CD4-positive, alpha-beta memory T cell (primary cell): ENCODE measurements around the gene PIF1. TPM values are rescaled to one million over a fixed set of nuclear protein-coding genes. Genes with fewer than 3 reads are reported as not detected.

Source experiments
- CTCF ChIA-PET: fragments of 350-600 bp; sonication (Branson Sonifier 250); formaldehyde crosslinking; loops from one replicate; lab custom pipeline; 2021; ENCODE audit warnings: inconsistent platforms; ENCODE audit not compliant: partially characterized antibody; lab: Charles Lee
- POLR2A ChIA-PET: fragments of 350-600 bp; sonication (Branson Sonifier 250); formaldehyde crosslinking; loops from one replicate; lab custom pipeline; 2021; ENCODE audit not compliant: partially characterized antibody; lab: Charles Lee
- DNase-seq, 5 donors: peaks; one replicate each; pipeline versions ENCODE4 v3.0.0 to v3.0.0-alpha.2; 2020 to 2022; ENCODE audit warnings: mixed read lengths in 1 of 5
- H3K27ac ChIP-seq: one replicate; pipeline ENCODE4 v1.7.0; 2013; ENCODE audit warnings: low read depth, low read length
- H3K27me3 ChIP-seq: 2 replicates; pipeline ENCODE4 v1.7.0; 2013; ENCODE audit warnings: mild to moderate bottlenecking, low read length, moderate library complexity; ENCODE audit not compliant: insufficient read depth
- H3K36me3 ChIP-seq: 2 replicates; pipeline ENCODE4 v1.7.0; 2013; ENCODE audit warnings: mild to moderate bottlenecking, low read length, moderate library complexity; ENCODE audit not compliant: insufficient read depth
- H3K4me1 ChIP-seq: 2 replicates; pipeline ENCODE4 v1.7.0; 2013; ENCODE audit warnings: mild to moderate bottlenecking, low read length, moderate library complexity; ENCODE audit not compliant: insufficient read depth
- H3K4me3 ChIP-seq, 2 donors: one replicate each; pipeline ENCODE4 v1.7.0; 2013; ENCODE audit warnings: low read length in 2 of 2, mild to moderate bottlenecking in 1 of 2
- H3K9me3 ChIP-seq, 2 donors: one replicate each; pipeline ENCODE4 v1.7.0; 2013; ENCODE audit warnings: low read length in 2 of 2, control low read depth in 1 of 2; ENCODE audit not compliant: control insufficient read depth in 1 of 2
- H3K27ac Mint-ChIP-seq, 7 donors: one replicate each; pipeline ENCODE4 v1.8.0; 2020 to 2021; ENCODE audit warnings: mixed read lengths in 7 of 7, mild to moderate bottlenecking in 6 of 7, inconsistent platforms in 3 of 7, moderate library complexity in 3 of 7
- H3K27me3 Mint-ChIP-seq, 2 donors: one replicate each; pipeline ENCODE4 v1.8.0; 2020 to 2021; ENCODE audit warnings: mixed read lengths in 2 of 2
- H3K36me3 Mint-ChIP-seq, 2 donors: one replicate each; pipeline ENCODE4 v1.8.0; 2020 to 2021; ENCODE audit warnings: mixed read lengths in 2 of 2, inconsistent platforms in 1 of 2, mild to moderate bottlenecking in 1 of 2
- H3K4me1 Mint-ChIP-seq, 4 donors: one replicate each; pipeline ENCODE4 v1.8.0; 2020 to 2021; ENCODE audit warnings: mixed read lengths in 4 of 4, mild to moderate bottlenecking in 1 of 4
- H3K4me3 Mint-ChIP-seq, 8 donors: one replicate each; pipeline ENCODE4 v1.8.0; 2020 to 2021; ENCODE audit warnings: mixed read lengths in 8 of 8, mild to moderate bottlenecking in 7 of 8, moderate library complexity in 6 of 8, inconsistent platforms in 3 of 8
- H3K9me3 Mint-ChIP-seq, 8 donors: one replicate each; pipeline ENCODE4 v1.8.0; 2020 to 2021; ENCODE audit warnings: mixed read lengths in 8 of 8, mild to moderate bottlenecking in 5 of 8, inconsistent platforms in 3 of 8, moderate library complexity in 1 of 8
- intact Hi-C: fragments of 100-400 bp; cut with micrococcal nuclease; formaldehyde crosslinking; loops from one replicate; pipeline ENCODE4 v1.15.1; 2023
- polyA plus RNA-seq, 2 donors: library from polyadenylated mRNA; unstranded; fragments of 300-500 nt; fragmentation: Illumina TruSeq; gene quantifications; one replicate each; pipeline ENCODE4 v1.2.3, GENCODE V29; 2021
- total RNA-seq, 2 experiments: library from RNA; stranded (reverse); gene quantifications; one replicate each; pipeline ENCODE4 v1.2.3, GENCODE V29; 2021

Gene PIF1
- total and polyA plus RNA-seq, 4 experiments from 2014 or later, result 0.17 to 0.58 TPM; not detected in 2

- H3K27me3 Mint-ChIP-seq, result no peaks in the 10 kb centered on the region
Observed at GRCh38 chr15:64847876-64848716, 22.6 kb upstream of the PIF1 start.

GRCh38 chr15:64847448-64847847, 22.0 kb upstream of the PIF1 start:
- peaks cover 20% of the 10 kb centered on the region for H3K36me3 ChIP-seq
- Mint-ChIP-seq H3K27me3 (no peaks in the 10 kb centered on the region), H3K9me3 (no peaks in the 10 kb centered on the region), H3K36me3 (peaks cover 19 to 53% of the 10 kb centered on the region in 2 donors), H3K4me3 (no peak overlapping the region), H3K4me1 (peaks cover 47 to 85% (median 66%) of the 10 kb centered on the region in 4 donors), H3K27ac (peak overlapping the region; percentile 30 to 92 (median 82))
- no peak overlapping the region for H3K27ac ChIP-seq
- CTCF ChIA-PET, result interaction anchor here (1.2 to 2.9 kb wide), 2 partner anchors 9 to 12 kb away, joined by 5 to 16 read pairs; no protein-coding TSS in a partner anchor
- no peaks in the 10 kb centered on the region for H3K27me3 ChIP-seq
- no peak for DNase-seq
- intact Hi-C loops, result no loop called here
- peaks cover 77% of the 10 kb centered on the region for H3K4me1 ChIP-seq
- POLR2A ChIA-PET, result interaction anchor here (1.0 to 16.3 kb wide), 4 partner anchors 10 to 46 kb away, joined by 4 to 331 read pairs (median 5); no protein-coding TSS in a partner anchor
- H3K4me3 ChIP-seq, result no peak overlapping the region
- H3K9me3 ChIP-seq, result no peaks in the 10 kb centered on the region

More at GRCh38 chr15:64847876-64848716, 22.6 kb upstream of the PIF1 start:
- no peaks in the 10 kb centered on the region for H3K27me3 ChIP-seq
- ChIA-PET CTCF (interaction anchor here (0.6 to 2.9 kb wide), 3 partner anchors 12 to 509 kb away, joined by 3 to 16 read pairs (median 3); no protein-coding TSS in a partner anchor), POLR2A (interaction anchor here (0.8 to 16.3 kb wide), 3 partner anchors 11 to 46 kb away, joined by 3 to 331 read pairs (median 6); no protein-coding TSS in a partner anchor)
- DNase-seq, result no peak
- H3K9me3 ChIP-seq, result no peaks in the 10 kb centered on the region
- no peaks in the 10 kb centered on the region for H3K9me3 Mint-ChIP-seq
- peak overlapping the region; percentile 30 to 89 (median 72) for H3K27ac Mint-ChIP-seq
- intact Hi-C loops, result no loop called here
- no peak overlapping the region for H3K4me3 ChIP-seq
- H3K36me3 ChIP-seq, result peaks cover 20% of the 10 kb centered on the region
- H3K4me1 ChIP-seq, result peaks cover 71% of the 10 kb centered on the region
- H3K4me1 Mint-ChIP-seq, result peaks cover 43 to 80% (median 61%) of the 10 kb centered on the region in 4 donors
- H3K36me3 Mint-ChIP-seq, result peaks cover 19 to 51% of the 10 kb centered on the region in 2 donors
- H3K27ac ChIP-seq, result no peak overlapping the region
- peak overlapping the region in 3 of 8 donors; percentile 4 to 29 (median 27) for H3K4me3 Mint-ChIP-seq

GRCh38 chr15:64847016-64847415, 21.6 kb upstream of the PIF1 start:
- POLR2A ChIA-PET, result interaction anchor here (1.0 to 16.3 kb wide), 4 partner anchors 10 to 47 kb away, joined by 4 to 331 read pairs (median 6); no protein-coding TSS in a partner anchor

GRCh38 chr15:64845831-64846595, 20.6 kb upstream of the PIF1 start:
- POLR2A ChIA-PET, result interaction anchor here (1.0 to 16.3 kb wide), 7 partner anchors 9 to 48 kb away, joined by 3 to 331 read pairs (median 4); no protein-coding TSS in a partner anchor
- intact Hi-C loops, result no loop called here
- peak overlapping the region in 5 of 8 donors; percentile 4 to 99 (median 79) for H3K4me3 Mint-ChIP-seq

More at GRCh38 chr15:64847016-64847415, 21.6 kb upstream of the PIF1 start:
- peak overlapping the region in 6 of 7 donors; percentile 30 to 92 (median 76) for H3K27ac Mint-ChIP-seq
- peaks cover 16 to 51% of the 10 kb centered on the region in 2 donors for H3K36me3 Mint-ChIP-seq
- H3K27me3 Mint-ChIP-seq, result no peaks in the 10 kb centered on the region
- Histone ChIP-seq H3K27me3 (no peaks in the 10 kb centered on the region), H3K4me3 (no peak overlapping the region), H3K4me1 (peaks cover 76% of the 10 kb centered on the region), H3K9me3 (no peaks in the 10 kb centered on the region), H3K27ac (no peak overlapping the region), H3K36me3 (peaks cover 20% of the 10 kb centered on the region)
- H3K4me3 Mint-ChIP-seq, result peak overlapping the region in 2 of 8 donors; percentile 20 to 26
- H3K9me3 Mint-ChIP-seq, result peaks cover 0 to 2% (median 0%) of the 10 kb centered on the region in 8 donors
- peaks cover 49 to 85% (median 66%) of the 10 kb centered on the region in 4 donors for H3K4me1 Mint-ChIP-seq
- intact Hi-C loops, result no loop called here
- CTCF ChIA-PET, result interaction anchor here (1.2 to 2.9 kb wide), 2 partner anchors 9 to 11 kb away, joined by 5 to 16 read pairs; no protein-coding TSS in a partner anchor
- DNase-seq, result no peak

GRCh38 chr15:64845183-64845611, 19.8 kb upstream of the PIF1 start:
- H3K9me3 ChIP-seq, result no peaks in the 10 kb centered on the region
- H3K27me3 ChIP-seq, result no peaks in the 10 kb centered on the region
- Mint-ChIP-seq H3K4me1 (peaks cover 41 to 73% (median 60%) of the 10 kb centered on the region in 4 donors), H3K27me3 (no peaks in the 10 kb centered on the region), H3K9me3 (peaks cover 0 to 2% (median 0%) of the 10 kb centered on the region in 8 donors), H3K27ac (peak overlapping the region; percentile 78 to 99 (median 93)), H3K36me3 (peaks cover 6 to 33% of the 10 kb centered on the region in 2 donors), H3K4me3 (peak overlapping the region; percentile 85 to 99 (median 98))
- ChIA-PET POLR2A (interaction anchor here (1.0 to 16.3 kb wide), 4 partner anchors 11 to 49 kb away, joined by 3 to 331 read pairs (median 3); no protein-coding TSS in a partner anchor), CTCF (interaction anchor here (0.9 to 3.7 kb wide), 5 partner anchors 10 to 117 kb away, joined by 3 to 19 read pairs (median 8); no protein-coding TSS in a partner anchor)
- H3K4me1 ChIP-seq, result peaks cover 70% of the 10 kb centered on the region
- peak overlapping the region; percentile 45 for H3K27ac ChIP-seq
- no peak for DNase-seq
- H3K36me3 ChIP-seq, result peaks cover 8% of the 10 kb centered on the region
- peak overlapping the region; percentile 24 to 50 for H3K4me3 ChIP-seq
- intact Hi-C loops, result no loop called here

More at GRCh38 chr15:64845831-64846595, 20.6 kb upstream of the PIF1 start:
- Mint-ChIP-seq H3K27me3 (no peaks in the 10 kb centered on the region), H3K36me3 (peaks cover 14 to 41% of the 10 kb centered on the region in 2 donors), H3K27ac (peak overlapping the region; percentile 78 to 99 (median 93)), H3K4me1 (peaks cover 44 to 78% (median 60%) of the 10 kb centered on the region in 4 donors), H3K9me3 (peaks cover 0 to 2% (median 0%) of the 10 kb centered on the region in 8 donors)
- H3K27me3 ChIP-seq, result no peaks in the 10 kb centered on the region
- CTCF ChIA-PET, result interaction anchor here (1.2 to 3.7 kb wide), 3 partner anchors 10 to 49 kb away, joined by 5 to 19 read pairs (median 16); no protein-coding TSS in a partner anchor
- no peaks in the 10 kb centered on the region for H3K9me3 ChIP-seq
- H3K27ac ChIP-seq, result peak overlapping the region; percentile 45
- DNase-seq, result no peak
- peak overlapping the region in 1 of 2 donors; percentile 22 for H3K4me3 ChIP-seq
- peaks cover 70% of the 10 kb centered on the region for H3K4me1 ChIP-seq
- peaks cover 16% of the 10 kb centered on the region for H3K36me3 ChIP-seq

GRCh38 chr15:64844576-64845145, 19.2 kb upstream of the PIF1 start:
- peaks cover 44 to 78% (median 64%) of the 10 kb centered on the region in 4 donors for H3K4me1 Mint-ChIP-seq
- intact Hi-C loops, result loop anchor here (5.0 kb wide), 1 partner anchor 148 kb away; no protein-coding TSS in a partner anchor
- peak overlapping the region; percentile 72 to 99 (median 88) for H3K27ac Mint-ChIP-seq
- Histone ChIP-seq H3K4me1 (peaks cover 76% of the 10 kb centered on the region), H3K27me3 (no peaks in the 10 kb centered on the region), H3K4me3 (peak overlapping the region; percentile 24 to 50), H3K36me3 (peaks cover 6% of the 10 kb centered on the region), H3K27ac (peak overlapping the region; percentile 45), H3K9me3 (no peaks in the 10 kb centered on the region)
- H3K36me3 Mint-ChIP-seq, result peaks cover 4 to 29% of the 10 kb centered on the region in 2 donors
- DNase-seq, result peak in 1 of 5 donors; percentile 24
- POLR2A ChIA-PET, result interaction anchor here (1.0 to 16.3 kb wide), 2 partner anchors 13 to 49 kb away, joined by 3 to 331 read pairs; no protein-coding TSS in a partner anchor
- CTCF ChIA-PET, result interaction anchor here (0.9 to 3.7 kb wide), 5 partner anchors 9 to 116 kb away, joined by 3 to 19 read pairs (median 8); no protein-coding TSS in a partner anchor
- H3K27me3 Mint-ChIP-seq, result no peaks in the 10 kb centered on the region
- peaks cover 0 to 2% (median 0%) of the 10 kb centered on the region in 8 donors for H3K9me3 Mint-ChIP-seq
- H3K4me3 Mint-ChIP-seq, result peak overlapping the region; percentile 85 to 99 (median 98)
